ENCODE data around the gene PIK3R1.
A peak's percentile ranks its signal among the peaks of the same experiment; 100 is the strongest.
"Not testable (repeated sequence)": the region's sequence is repeated elsewhere in the genome, so short reads cannot be mapped to it uniquely, and the experiment has no call there.

The PIK3R1 gene

GRCh38 chr5:68193481-68194036 is 22.0 kb upstream of the PIK3R1 start:
- no peak for DNase-seq (ENCODE audit: low spot score)

DNA sequence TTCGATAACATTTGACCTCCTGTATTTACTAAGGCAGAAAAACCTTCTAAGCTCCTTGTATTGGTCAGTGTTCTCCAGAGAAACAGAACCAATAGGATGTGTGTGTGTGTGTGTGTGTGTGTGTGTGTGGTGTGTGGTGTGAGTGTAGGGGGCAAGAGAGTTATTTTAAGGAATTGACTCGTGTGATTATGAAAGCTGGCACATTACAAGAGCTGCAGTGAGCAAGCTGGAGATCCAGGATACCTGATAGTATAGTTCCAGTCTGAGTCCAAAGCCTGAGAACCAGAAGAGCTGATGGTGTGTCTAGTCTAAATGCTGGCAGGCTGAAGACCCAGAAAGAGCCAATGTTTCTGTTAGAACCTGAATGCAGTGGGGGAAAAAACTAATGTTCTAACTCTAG is 21.2 kb upstream of the PIK3R1 start:
- DNase-seq (ENCODE audit: low spot score): no peak

- no peak for DNase-seq (ENCODE audit: low spot score)
Measured at GRCh38 chr5:68195137-68195536, 20.4 kb upstream of the PIK3R1 start.

GRCh38 chr5:68196876-68197275 is 18.7 kb upstream of the PIK3R1 start:
- DNase-seq (ENCODE audit: low spot score): no peak

GRCh38 chr5:68200288-68200687 is 15.3 kb upstream of the PIK3R1 start:
- no peak for DNase-seq (ENCODE audit: low spot score)

GRCh38 chr5:68210654-68211053 is 4.9 kb upstream of the PIK3R1 start:
- DNase-seq (ENCODE audit: low spot score): not testable (repeated sequence)

DNA sequence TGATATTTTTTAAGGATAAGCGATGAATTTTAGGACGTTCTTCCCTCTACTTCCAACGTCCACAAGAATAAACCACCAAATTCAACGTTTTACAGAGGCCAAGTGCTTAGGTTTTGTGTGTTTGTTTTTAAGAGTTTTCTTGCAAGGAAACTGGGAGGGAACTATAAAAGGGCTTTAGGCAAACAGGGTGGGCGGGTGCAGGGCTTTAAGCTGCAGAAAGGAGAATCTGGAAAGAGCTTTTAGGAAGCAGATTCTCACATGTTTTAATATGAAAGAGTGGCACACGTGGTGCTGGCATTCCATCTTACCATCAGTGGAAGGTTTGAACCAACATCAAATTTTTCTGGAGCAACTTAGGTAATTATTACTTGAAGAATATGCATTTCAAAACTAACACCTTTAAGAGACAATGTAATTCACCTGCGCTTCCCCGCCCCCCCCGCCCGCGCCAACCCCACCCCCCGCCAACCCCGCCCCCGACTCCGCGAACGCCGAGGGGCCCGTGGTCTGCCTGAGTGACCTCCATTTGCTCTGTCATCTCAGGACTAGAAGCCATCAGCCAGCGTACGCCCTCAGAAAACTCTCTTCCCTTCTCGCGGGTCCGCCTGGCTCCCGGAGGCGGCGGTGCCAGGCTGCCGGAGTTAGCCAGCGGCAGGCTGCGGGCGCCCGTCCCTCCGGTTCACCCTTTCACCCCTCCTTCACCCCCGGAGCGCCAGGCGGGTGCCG is 911 bp upstream of the PIK3R1 start:
- peak; percentile 22 for DNase-seq (ENCODE audit: low spot score)

GRCh38 chr5:68215898-68216244 is 315 bp downstream of the PIK3R1 start:
- no peak for DNase-seq (ENCODE audit: low spot score)

DNA sequence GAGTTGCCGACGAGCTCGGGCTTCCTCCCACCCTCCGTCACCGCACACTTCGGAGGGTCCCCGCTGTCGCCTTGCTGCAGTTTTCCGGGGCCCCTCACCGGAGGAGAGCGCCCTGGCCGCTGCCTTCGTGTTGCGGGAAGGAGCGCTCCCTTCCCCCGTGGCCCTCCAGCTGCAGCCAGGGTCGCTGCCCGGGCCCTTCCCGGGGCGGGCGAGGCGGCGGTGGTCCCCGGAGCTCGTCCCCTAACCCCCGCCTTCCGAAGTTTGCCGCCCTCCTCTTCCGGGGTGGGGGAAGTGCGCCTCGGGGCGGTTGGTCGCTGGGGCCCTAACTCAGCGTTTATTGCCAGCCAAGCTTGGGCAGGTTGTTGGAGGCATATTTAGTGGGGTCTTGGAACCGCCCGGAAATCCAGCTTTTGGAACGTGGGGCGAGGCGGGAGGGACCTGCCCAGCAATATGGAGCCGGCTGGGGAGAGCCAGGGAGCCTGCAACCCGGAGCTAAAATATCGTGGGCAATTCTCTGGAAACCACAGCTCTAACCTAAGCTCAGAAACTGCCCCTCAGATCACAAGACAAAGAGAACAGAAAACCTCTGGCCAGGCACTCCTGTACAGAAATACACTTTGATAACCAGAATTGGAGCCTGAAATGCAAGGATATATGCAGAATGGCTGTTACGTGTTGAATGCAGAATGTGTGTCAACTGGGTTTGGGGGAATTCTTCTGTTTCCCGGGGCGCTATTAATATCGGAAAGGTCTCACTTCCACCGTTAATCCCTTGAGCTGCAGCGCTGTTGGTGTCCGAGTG is 890 bp downstream of the PIK3R1 start:
- peak; percentile 46 for DNase-seq (ENCODE audit: low spot score)

- no peak for DNase-seq (ENCODE audit: low spot score)
Measured at GRCh38 chr5:68217047-68217355, 1.4 kb downstream of the PIK3R1 start.

DNA sequence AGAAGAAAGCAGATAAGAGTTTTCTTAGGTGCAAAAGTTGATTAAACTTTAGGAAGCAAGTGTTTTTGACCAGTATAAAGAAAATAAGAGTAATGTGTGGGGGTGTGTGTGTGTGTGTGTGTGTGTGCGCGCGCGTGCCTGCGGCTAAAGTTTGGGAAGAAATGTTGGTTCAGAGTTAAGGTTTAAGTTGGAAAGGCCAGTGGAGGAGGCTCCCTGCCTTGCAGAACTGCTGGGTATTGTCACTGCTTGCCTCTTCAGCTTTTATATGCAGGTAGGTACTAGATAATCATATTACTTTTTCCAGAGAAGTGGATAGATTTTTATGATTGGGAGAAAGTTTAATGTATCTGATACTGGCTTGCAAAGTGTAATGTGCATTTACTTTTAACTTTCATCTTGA is 2.0 kb downstream of the PIK3R1 start:
- no peak for DNase-seq (ENCODE audit: low spot score)

DNA sequence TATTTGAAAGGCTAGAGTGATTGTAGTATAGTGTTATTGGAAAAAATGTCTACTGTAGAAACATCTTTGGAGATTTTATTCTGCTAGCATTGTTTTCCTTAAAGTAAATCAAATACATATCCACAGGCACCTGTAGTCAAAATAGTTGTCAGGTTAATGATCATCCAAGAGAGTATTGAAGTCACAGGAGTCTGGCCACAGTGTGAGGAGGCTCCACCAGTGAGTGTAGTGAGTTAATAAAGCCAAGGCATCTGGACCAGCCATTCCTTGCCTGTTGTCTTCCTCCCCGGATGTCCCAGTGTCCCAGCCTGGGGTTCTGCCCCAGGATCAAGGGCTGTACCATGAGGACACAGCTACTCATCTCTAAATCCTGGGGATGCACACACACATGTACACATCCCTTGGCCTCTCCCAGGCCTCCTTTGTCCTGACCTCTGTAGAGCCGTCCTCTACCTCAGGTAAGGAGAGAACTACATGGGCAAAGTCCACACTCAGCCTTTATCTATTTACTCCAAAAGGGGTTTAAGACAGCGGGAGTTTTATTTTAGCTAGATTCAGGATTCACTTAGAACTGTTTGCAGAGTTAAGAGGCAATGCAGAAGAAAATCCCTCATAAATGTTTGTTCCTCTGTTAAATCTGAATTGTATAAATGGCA is 3.7 kb downstream of the PIK3R1 start:
- no peak for DNase-seq (ENCODE audit: low spot score)

GRCh38 chr5:68220260-68220659 is 4.7 kb downstream of the PIK3R1 start:
- DNase-seq (ENCODE audit: low spot score): no peak

DNA sequence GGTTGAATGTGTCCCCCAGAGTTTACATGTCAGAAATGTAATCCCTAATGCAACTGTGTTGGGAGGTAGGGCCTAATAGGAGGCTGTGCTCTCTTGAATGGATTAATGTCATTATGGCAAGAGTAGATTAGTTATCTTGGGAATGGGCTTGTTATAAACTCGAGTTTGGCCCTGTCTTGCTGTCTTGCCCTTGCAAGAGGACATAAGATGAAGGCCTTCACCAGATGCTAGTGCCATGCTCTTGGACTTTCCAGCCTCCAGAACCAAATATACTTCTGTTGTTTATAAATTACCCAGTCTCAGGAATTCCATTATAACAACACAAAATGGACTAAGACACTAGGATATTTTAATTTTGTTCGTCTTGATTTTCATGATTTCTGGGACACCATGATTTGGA is 5.4 kb downstream of the PIK3R1 start:
- DNase-seq (ENCODE audit: low spot score): no peak

DNA sequence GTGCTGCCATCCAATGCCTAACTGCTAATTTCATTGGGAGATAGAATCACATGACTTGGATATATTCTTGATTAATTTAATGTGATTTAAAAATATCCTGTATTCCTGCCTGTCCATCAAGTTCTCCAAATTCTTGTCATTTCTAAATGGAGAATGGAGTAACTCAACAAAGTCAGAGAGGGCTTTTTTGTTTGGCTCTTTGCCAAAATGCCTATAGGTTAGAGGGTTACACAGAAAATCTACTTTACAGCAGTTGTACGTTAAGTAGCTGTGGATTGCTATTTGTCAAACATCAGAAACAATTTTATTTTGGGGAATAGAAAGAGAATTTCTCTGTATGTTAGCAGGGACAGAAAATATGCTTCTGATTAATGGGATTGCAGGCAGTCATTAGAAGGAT is 5.9 kb downstream of the PIK3R1 start:
- DNase-seq (ENCODE audit: low spot score): no peak

GRCh38 chr5:68222310-68222709 is 6.8 kb downstream of the PIK3R1 start:
- no peak for DNase-seq (ENCODE audit: low spot score)

DNA sequence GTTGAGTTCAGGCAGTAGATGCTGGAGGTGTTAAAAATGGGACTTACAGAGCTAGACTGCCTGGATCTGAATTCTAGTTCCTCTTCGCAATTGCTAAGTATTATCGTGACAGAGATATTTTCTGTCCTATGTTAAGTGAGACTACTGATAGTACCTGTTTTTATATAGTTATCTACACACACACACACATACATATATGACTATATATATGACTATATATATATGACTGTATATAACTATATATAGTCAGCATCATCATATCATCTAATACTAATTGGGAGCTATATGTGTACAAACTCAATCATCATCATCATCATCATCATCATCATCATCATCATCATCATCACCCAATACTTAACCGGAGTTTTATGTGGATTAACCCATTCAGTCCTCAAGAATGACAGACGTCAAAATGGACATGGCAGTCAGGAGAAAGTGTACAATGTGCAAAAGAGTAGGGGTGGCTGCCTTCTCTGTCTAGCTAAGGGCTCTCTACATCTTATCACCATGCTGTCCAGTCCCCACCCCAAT is 7.3 kb downstream of the PIK3R1 start:
- DNase-seq (ENCODE audit: low spot score): no peak

- no peak for DNase-seq (ENCODE audit: low spot score)
Measured at GRCh38 chr5:68223904-68224303, 8.3 kb downstream of the PIK3R1 start.

GRCh38 chr5:68224509-68225187 is 9.1 kb downstream of the PIK3R1 start:
- DNase-seq (ENCODE audit: low spot score): peak; percentile 10

DNA sequence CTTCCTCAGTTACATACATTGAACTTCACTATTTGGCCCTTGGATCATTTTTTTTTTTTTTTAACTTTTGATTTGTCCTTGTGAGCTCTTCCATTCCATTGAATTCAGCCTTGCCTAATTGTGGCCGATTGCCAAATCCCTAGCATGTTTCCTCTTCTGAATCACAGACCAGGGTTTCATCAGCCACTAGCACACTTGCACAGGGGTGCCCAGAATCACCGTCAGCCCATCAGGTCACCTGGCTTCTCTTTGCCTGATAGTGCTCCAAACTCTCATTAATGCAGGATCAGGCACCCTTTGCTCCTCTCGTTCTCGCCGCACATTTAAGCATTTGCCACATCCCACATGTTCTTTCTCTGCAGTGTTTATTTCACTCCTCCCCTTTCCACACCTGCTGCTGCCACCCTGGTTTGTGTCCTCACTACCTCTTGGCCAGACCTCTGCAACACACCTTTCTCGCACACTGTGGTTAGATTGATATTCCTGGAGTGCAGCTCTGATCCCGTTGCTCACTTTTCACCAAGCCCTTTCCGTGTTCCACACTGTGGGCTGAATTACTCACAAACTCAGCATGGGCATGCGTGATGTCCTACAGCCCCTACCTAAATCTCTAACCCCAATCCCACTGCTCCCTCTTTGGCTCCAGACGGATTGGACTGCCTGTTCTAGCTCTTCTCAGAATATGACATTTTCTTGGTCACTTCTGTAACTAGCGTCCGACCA is 9.8 kb downstream of the PIK3R1 start:
- peak; percentile 63 for DNase-seq (ENCODE audit: low spot score)

DNA sequence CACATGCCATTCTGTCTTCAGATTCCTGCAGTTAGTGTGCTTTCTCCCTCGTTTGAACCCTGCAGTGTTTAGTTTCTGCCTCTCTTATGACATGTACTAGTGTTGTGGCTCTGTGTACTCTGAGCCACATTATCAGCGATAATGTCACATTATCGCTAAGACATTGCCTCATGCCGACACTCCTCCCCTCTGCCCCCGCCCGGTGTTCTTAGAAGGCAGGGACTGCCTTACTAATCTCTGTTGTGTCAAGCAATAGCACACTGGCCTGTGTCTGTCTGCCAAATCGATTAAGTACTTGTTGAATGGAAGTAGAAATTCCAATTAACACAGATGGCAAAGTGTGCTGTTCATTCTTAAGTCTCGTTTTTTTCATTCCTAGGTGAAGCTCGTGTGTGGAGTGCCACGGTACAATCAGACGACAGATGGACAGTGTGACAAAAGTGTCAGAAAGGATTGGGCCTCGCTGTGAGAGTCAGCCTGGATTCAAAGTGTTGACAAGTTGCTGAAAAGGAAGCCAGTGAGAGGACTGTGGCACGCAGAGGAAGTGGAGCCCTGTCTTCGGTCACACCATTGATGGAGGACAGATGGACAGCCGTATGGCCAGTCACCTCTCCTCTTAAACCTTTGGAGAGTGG is 10.5 kb downstream of the PIK3R1 start:
- no peak for DNase-seq (ENCODE audit: low spot score)

Measured in LoVo (cell line).